ENCODE measurements around the gene IVNS1ABP.
"Not testable (repeated sequence)": the region's sequence is repeated elsewhere in the genome, so short reads cannot be mapped to it uniquely, and the experiment has no call there.

Gene IVNS1ABP

GRCh38 chr1:185328255-185328654 is 11.2 kb upstream of the IVNS1ABP start:
- no peak for DNase-seq (ENCODE audit: low read depth)

GRCh38 chr1:185325413-185325812 is 8.4 kb upstream of the IVNS1ABP start:
- DNase-seq (ENCODE audit: low read depth): no peak

- DNase-seq (ENCODE audit: low read depth): no peak
Observed at GRCh38 chr1:185324118-185324517, 7.1 kb upstream of the IVNS1ABP start.

- no peak for DNase-seq (ENCODE audit: low read depth)
Observed at GRCh38 chr1:185322636-185323035, 5.6 kb upstream of the IVNS1ABP start.

GRCh38 chr1:185321653-185322221 is 4.7 kb upstream of the IVNS1ABP start:
- DNase-seq (ENCODE audit: low read depth): not testable (repeated sequence)

GRCh38 chr1:185321104-185321503 is 4.1 kb upstream of the IVNS1ABP start:
- DNase-seq (ENCODE audit: low read depth): not testable (repeated sequence)

- DNase-seq (ENCODE audit: low read depth): no peak
Observed at GRCh38 chr1:185319139-185319475, 2.1 kb upstream of the IVNS1ABP start.

GRCh38 chr1:185318431-185319138 is 1.5 kb upstream of the IVNS1ABP start:
- DNase-seq (ENCODE audit: low read depth): no peak

GRCh38 chr1:185317886-185318310 is 855 bp upstream of the IVNS1ABP start:
- peak; percentile 59 for DNase-seq (ENCODE audit: low read depth)

- peak; percentile 80 for DNase-seq (ENCODE audit: low read depth)
Observed at GRCh38 chr1:185316163-185317033, 645 bp downstream of the IVNS1ABP start.

GRCh38 chr1:185315445-185316071 is 1.5 kb downstream of the IVNS1ABP start:
- no peak for DNase-seq (ENCODE audit: low read depth)

GRCh38 chr1:185314411-185314810 is 2.6 kb downstream of the IVNS1ABP start:
- no peak for DNase-seq (ENCODE audit: low read depth)

GRCh38 chr1:185312361-185313138 is 4.5 kb downstream of the IVNS1ABP start:
- DNase-seq (ENCODE audit: low read depth): no peak

GRCh38 chr1:185311589-185312225 is 5.3 kb downstream of the IVNS1ABP start:
- no peak for DNase-seq (ENCODE audit: low read depth)

GRCh38 chr1:185309566-185309965 is 7.5 kb downstream of the IVNS1ABP start:
- no peak for DNase-seq (ENCODE audit: low read depth)

- no peak for DNase-seq (ENCODE audit: low read depth)
Observed at GRCh38 chr1:185308126-185308525, 8.9 kb downstream of the IVNS1ABP start.

- DNase-seq (ENCODE audit: low read depth): no peak
Observed at GRCh38 chr1:185305419-185305818, 11.6 kb downstream of the IVNS1ABP start.

GRCh38 chr1:185300152-185300551 is 16.9 kb downstream of the IVNS1ABP start:
- DNase-seq (ENCODE audit: low read depth): no peak

- DNase-seq (ENCODE audit: low read depth): no peak
Observed at GRCh38 chr1:185297982-185298381, 19.1 kb downstream of the IVNS1ABP start.

- no peak for DNase-seq (ENCODE audit: low read depth)
Observed at GRCh38 chr1:185295091-185295490, 22.0 kb downstream of the IVNS1ABP start.

- no peak for DNase-seq (ENCODE audit: low read depth)
Observed at GRCh38 chr1:185293967-185294542, 23.0 kb downstream of the IVNS1ABP start.

All from activated T-helper 1 cell treated with Interleukin-2 at 50 U/mL for 16 hours (primary cell).